Tibial nerve (tissue), 4 donors: ENCODE data around the gene SLA2.

Experiments used
- EP300 ChIP-seq, 2 donors: sonication (generic); formaldehyde crosslinking; IDR thresholded peaks; one replicate each; pipeline ENCODE4 v1.6.1; 2017; ENCODE audit warnings: antibody characterized with exemption in 2 of 2, mild to moderate bottlenecking in 1 of 2
- TF ChIP-seq, protein P1 (sequence below), 5 experiments: fragments of 200-600 bp in 3 of 5; fragments of 450-650 bp in 2 of 5; sonication (generic) in 3 of 5; IDR thresholded peaks; one replicate each; pipeline ENCODE4 v1.5.1; 2016 to 2019; ENCODE audit warnings: antibody characterized with exemption in 5 of 5, mild to moderate bottlenecking in 3 of 5, moderate library complexity in 2 of 5

DNA sequence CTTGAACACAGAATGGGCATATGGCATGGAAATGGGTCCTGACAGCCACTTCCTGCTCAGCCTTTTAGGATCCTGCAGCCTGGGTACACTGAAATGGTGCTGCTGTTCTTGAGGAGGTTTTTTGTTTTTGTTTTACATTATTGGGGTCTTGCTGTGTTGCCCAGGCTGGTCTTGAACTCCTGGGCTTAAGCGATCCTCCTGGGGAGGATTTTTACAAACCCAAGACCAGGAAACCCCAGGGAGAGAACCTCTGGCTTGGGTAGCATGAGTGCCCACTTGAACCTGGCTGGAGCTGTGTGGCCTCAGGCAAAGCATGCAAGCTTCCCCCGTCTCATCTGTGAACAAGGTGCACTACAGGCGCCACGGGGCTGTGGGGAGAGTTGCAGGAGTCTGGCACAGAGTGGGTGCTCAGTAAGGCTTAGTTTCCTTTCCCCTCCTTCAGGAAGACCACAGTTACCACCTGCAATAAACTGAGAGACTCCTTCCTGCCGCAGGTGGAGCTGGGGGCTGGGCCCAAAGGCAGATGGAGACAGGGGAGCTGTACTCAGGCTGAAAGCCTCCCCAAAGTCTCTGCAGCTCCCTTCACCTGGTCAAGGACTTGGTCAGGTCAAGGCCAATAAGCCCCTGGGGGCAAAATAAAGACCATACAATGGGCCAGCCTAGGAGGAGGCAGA, 1.8 kb downstream of the SLA2 start:
- TF ChIP-seq EP300 (IDR thresholded peaks at IDR 0.05): no peak
- TF ChIP-seq, protein P1, sequence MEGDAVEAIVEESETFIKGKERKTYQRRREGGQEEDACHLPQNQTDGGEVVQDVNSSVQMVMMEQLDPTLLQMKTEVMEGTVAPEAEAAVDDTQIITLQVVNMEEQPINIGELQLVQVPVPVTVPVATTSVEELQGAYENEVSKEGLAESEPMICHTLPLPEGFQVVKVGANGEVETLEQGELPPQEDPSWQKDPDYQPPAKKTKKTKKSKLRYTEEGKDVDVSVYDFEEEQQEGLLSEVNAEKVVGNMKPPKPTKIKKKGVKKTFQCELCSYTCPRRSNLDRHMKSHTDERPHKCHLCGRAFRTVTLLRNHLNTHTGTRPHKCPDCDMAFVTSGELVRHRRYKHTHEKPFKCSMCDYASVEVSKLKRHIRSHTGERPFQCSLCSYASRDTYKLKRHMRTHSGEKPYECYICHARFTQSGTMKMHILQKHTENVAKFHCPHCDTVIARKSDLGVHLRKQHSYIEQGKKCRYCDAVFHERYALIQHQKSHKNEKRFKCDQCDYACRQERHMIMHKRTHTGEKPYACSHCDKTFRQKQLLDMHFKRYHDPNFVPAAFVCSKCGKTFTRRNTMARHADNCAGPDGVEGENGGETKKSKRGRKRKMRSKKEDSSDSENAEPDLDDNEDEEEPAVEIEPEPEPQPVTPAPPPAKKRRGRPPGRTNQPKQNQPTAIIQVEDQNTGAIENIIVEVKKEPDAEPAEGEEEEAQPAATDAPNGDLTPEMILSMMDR (IDR thresholded peaks at IDR 0.05): no peak
